Measurements from ENCODE around the gene MAB21L3.

The MAB21L3 gene

DNA sequence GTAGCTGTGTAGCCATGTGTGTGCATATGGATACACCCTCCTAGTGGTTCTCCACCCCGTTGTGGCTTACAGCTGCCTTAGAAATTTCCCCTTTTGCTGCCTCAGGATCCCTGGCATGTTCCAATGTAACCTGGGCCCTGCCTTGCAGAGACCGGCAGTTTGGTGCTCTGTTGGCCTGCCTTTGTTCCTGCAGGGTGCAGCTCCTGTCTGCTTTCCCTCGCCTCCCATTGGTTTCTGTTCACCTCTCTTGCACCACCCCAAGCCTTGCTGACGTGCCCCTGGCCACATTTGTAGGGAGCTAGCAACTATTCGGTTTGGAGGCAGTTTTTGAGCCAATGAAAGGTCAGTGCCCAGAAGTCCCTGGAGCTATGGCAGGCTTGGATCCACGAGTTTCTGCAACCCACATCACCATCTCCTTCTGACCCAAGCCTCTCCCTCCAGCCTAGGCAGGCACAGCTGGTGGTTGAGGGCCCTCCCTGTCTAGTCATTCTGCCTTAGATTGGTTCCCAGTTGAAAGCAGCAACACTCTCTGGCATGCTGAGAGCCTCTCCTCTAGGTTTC lies 54.9 kb downstream of the MAB21L3 start:
- DNase-seq, result no peak

DNA sequence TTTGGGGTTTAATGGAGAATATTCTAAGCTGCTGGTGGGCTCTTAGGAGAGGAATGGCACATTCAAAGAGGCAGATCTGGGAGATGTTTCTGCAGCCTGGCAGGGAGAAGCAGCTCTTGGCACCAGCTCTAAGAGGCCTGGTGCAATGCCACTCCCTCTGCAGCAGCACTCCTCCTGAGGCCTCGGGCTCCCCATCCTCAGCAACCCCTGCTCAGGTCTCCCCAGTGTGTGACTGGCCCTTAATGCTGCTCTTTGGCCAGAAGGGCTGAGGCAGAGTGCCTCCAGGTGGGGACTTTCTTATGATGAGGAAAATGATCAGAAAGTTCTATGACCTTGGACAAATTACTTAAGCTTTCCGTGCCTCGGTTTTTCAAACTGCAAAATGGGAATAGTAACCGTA lies 55.5 kb downstream of the MAB21L3 start:
- DNase-seq, result no peak

DNA sequence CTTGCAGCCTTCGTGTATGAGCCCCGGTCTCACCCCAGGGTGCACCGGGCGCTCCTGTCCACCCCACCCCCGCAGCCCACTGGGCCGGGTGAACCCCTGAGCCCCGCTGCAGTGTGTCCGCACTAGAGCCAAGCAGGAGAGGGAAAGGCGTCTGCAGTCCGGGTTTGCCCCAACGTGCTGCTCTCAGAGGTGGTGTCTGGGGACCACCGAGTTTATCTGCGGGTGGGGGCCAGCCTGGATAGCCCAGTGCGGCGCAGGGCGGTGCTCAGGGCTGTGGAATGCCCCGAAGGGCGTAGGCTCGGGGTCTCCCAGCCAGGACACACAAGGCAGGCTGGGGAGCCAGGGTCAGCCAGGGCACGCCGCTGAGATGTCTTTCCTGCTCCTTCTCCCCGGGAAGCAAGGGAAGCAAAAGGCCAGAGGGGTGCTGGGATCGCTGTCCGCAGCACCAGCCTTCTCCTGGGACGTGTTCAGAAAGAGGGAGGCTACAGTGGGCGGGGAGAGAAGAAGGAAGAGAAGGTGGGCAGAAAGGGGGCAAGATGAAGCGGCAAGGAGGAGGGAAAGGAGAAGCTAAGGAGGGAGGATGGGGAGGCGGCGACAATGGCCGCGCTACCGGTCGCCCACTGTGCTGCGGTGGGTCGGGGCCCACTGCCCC lies 56.6 kb downstream of the MAB21L3 start:
- DNase-seq, result peak in 2 of 14 donors; percentile 10 to 29

GRCh38 chr1:116168277-116169032 lies 57.3 kb downstream of the MAB21L3 start:
- DNase-seq, result peak in 12 of 14 donors; percentile 32 to 81 (median 50)

- no peak for DNase-seq
Measured at GRCh38 chr1:116169898-116170297, 58.7 kb downstream of the MAB21L3 start.

- DNase-seq, result no peak
Measured at GRCh38 chr1:116170721-116171589, 59.8 kb downstream of the MAB21L3 start.

DNA sequence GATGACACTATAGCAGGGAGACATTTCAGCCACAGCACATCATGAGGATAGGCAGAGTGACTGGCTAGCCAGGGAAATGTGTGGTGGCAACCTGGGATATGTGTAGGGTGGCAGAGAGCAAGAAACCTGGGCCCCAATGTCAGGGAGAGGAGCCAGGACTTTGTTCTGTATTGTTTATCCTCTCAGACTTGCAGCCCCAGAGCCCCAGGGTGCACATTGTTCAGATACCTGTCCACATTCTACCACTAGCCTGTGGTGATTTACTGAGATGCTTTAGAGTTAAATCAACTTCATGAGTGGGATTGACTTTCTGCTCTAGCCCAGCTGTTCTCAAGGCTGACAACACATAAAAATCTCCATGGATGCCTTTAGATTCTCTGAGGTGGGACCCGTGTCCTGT lies 61.5 kb downstream of the MAB21L3 start:
- no peak for DNase-seq

DNA sequence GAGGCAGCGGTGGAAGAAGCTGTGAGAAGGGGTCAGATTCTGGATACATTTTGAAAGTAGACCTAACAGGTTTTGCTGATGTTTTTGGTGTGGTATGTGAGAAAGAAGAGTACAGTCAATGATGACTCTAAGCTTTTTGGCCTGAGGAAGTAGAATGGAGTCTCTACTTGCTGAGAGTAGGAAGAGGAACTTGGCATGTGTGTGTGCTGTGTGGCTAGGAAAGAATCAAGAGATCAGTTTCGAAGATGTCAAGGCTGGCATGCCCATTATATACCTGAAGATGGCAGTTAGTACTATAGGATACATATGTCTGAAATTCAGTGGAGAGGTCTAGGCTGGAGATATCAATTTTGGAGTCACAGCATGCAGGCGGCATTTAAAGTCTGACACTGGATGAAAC lies 64.4 kb downstream of the MAB21L3 start:
- DNase-seq, result no peak

- DNase-seq, result no peak
Measured at GRCh38 chr1:116176306-116176789, 65.1 kb downstream of the MAB21L3 start.

DNA sequence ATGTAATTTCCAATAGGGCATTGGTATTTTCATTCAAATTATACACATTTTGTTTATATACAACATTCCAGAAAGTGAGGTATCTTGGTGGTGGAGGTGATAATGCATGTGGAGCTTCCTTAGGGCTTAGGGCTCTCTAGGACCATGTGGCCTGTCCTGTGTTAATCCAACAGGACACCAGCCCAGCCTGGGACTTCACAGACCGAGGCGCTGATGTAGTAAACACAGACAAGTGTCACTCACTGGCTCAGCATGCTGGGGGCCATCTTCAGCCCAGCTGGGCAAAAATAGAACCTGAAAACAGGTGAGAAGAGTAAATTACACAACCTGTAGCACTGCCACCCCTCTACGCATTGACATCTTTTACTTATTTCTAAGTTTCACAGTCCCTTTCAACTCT lies 66.7 kb downstream of the MAB21L3 start:
- DNase-seq, result no peak

DNA sequence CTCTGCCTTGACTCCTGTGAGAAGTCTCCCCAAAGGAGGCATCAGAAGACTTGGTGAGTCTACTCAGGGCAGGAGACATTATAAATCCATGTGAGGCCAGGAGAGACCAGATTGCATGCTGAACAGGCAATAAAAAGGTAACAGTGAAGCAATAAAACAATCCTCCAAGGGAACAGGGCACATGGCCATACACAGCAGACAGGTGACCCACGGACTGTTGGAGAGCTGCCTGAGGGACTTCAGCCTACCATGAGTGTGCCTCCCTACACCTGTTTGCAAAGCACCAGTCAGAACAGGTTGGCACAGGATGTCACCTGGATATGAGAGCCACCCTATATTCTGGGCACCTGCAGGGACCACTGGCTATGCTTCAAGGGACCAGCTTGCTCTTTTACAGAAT lies 67.6 kb downstream of the MAB21L3 start:
- peak in 1 of 14 donors; percentile 27 for DNase-seq

GRCh38 chr1:116179419-116179818 lies 68.2 kb downstream of the MAB21L3 start:
- DNase-seq, result no peak

GRCh38 chr1:116179964-116180363 lies 68.8 kb downstream of the MAB21L3 start:
- DNase-seq, result no peak

DNA sequence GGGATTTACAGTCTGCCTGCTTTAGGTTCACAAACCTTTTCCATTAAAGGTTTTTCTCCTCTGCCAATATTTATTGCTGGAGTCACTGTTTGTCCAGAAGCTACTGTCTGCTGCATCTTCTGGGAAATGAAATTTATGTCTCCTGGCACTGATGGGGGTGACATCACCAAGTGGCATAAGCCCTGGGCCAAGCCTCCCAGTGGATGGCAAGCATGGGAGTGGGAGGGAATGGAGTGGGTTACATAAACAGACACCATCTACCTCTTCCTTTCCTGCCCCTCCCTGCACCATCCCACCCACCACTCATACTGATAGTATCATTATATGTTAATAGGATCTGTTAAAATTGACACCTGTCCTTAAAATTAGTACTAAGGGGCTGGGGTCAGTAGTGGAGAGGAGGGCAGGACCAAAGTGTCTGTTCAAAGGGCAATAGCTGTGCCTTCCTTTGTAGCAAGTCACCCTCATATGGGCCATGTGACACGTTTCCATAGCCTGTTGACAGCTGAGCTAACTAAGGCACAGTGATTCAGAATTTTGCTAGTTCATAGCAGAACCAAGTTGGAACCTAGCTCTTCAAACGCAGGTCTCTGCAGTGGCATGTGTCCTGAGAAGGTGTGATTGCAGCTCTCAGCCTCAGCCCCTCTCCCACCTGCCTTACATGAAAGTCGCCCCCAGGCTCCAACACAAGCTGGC lies 71.0 kb downstream of the MAB21L3 start:
- no peak for DNase-seq
